Prostate gland (tissue), 2 donors: Measurements from ENCODE around the gene SLC6A11.

Experiments
- POLR2A ChIP-seq: fragments of 450-650 bp; IDR thresholded peaks from one replicate; pipeline ENCODE4 v1.6.1; 2016; ENCODE audit warnings: antibody characterized with exemption, mild to moderate bottlenecking
- POLR2AphosphoS5 ChIP-seq: sonication (generic); formaldehyde crosslinking; IDR thresholded peaks from one replicate; pipeline ENCODE4 v1.6.1; 2017; ENCODE audit warnings: antibody characterized with exemption
- TF ChIP-seq, protein P1 (sequence below), 4 experiments: fragments of 200-600 bp in 2 of 4; fragments of 450-650 bp in 2 of 4; sonication (generic) in 2 of 4; IDR thresholded peaks; 1 replicate in 3 of 4; 2 replicates in 1 of 4; pipeline ENCODE4 v1.5.1; 2016 to 2019; ENCODE audit warnings: antibody characterized with exemption in 4 of 4, mild to moderate bottlenecking in 2 of 4, moderate library complexity in 2 of 4

DNA sequence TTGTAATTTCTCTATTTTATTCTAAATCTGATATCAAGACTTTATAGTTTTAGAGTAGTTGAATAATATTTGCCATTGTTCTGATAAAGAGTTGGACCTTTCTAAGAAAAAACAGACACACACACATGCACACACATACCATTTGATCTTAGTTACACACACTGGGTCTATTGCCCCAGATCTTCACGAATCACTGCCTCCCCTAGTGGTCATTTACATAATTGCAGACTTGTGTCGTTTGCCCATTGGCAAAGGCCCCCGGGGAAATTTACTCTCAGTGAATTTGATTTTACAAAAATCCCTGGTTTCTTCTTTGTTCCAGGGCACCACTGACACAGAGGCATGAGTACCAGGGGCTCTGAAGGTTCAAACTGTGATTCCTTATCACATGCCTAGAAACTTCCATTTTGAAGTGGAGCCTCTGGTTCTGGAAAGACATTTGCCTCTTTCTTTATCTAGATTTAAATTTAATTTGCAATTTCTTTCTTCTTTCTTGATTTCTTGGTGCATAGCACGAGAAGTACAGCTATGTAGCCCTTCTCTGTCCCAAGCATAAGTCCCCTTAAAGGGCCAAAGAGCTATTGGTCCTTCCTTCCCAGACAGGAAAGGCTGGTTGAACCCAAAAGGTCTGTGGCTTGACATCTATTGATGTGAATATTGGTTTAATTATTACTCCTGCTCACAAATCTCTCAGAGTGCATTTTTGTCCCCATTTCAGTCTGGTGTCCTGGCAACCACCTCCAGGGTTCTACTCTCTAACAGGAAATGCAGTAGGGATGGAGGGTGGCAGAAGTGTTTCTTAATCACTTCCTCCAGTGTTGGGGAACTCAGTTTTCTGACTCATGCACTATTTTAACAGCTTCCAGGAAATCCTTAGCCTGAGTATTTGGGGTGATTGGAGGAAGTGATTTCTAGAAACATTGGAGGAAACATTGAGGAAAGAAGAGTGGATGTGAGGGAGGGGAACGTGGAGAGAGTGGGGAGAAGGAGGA is 32.4 kb upstream of the SLC6A11 start:
- TF ChIP-seq POLR2A = no peak
- TF ChIP-seq, protein P1, sequence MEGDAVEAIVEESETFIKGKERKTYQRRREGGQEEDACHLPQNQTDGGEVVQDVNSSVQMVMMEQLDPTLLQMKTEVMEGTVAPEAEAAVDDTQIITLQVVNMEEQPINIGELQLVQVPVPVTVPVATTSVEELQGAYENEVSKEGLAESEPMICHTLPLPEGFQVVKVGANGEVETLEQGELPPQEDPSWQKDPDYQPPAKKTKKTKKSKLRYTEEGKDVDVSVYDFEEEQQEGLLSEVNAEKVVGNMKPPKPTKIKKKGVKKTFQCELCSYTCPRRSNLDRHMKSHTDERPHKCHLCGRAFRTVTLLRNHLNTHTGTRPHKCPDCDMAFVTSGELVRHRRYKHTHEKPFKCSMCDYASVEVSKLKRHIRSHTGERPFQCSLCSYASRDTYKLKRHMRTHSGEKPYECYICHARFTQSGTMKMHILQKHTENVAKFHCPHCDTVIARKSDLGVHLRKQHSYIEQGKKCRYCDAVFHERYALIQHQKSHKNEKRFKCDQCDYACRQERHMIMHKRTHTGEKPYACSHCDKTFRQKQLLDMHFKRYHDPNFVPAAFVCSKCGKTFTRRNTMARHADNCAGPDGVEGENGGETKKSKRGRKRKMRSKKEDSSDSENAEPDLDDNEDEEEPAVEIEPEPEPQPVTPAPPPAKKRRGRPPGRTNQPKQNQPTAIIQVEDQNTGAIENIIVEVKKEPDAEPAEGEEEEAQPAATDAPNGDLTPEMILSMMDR (IDR thresholded peaks at IDR 0.05) = peak; percentile 24 to 52 (median 42)
- TF ChIP-seq POLR2AphosphoS5 = no peak
